ENCODE measurements around the gene PIP4K2A.

Gene PIP4K2A

DNA sequence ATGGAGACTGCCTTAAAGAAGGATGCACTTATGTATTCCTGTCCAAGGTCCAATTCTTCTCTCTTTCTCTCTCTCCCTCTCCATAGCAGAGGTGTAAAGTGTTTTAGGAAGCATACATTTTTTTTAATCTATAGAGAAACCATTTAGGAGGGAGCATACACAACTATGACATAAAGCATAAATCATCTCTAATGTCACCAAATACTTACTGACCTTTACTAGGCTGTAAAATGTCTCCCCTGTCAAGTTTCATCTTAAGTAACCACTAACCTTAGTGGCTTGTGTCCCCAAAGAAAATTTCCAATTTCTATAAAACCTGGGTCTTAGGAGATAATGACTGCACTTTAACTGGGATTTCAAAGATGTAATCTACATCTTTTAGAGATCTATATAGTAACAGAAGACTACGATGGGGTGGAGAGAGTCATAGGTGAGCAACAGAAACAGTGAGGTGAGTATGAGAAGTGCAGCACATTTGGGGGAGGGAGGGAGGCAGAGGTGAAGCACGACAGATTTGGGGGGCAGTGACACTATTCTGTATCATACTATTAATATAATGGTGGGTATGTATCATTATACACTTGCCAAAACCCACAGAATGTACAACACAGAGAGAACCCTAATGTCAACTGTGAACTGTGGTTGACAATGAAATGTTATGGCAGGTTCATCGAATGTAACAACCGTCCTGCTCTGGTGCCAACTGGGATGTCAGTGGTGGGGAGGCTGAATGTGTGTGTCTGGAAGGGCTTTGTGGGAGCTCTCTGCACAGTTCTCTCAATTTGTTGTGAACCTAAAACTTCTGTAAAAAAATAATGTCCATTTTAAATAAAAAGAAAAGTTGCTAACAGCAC, 79.5 kb downstream of the PIP4K2A start:
- no peak for DNase-seq

DNA sequence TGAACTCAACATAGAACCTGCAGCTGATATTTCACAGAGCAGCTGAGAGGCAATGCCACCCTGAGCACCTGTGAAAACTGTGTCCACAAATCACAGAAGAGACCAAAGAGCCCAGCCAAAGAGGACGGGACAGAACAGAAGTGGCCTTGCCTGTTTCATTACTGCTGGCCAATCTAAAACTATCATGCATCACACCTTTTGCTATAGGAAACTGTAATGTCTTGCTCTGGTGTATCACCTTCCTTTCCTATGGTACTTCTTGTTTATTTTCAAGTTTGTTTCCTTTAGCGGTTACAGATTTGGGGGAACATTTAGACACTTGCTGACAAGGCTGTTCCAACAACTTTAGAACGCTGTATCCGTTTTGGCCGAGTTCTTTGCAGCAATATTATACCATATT, 80.3 kb downstream of the PIP4K2A start:
- no peak for DNase-seq

DNA sequence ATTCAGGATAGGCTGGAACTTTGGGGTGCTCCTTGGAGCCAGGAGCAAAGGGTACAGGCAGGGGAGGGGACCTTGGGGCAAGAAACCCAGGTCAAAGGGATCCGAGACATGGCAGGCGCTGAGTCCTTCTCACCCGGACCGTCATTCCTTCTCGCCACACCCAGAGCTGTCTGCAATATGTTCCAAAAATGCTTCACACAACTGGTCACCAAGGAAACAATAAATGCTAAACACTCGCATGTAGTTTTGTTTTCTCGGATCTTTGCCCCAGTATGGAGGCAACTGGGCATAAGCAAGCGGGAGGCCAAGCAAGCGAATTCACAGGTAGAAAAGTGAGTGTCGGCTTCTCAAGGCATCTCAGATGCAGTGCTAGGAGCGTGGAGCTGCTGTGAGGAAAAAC, 80.8 kb downstream of the PIP4K2A start:
- no peak for DNase-seq

DNA sequence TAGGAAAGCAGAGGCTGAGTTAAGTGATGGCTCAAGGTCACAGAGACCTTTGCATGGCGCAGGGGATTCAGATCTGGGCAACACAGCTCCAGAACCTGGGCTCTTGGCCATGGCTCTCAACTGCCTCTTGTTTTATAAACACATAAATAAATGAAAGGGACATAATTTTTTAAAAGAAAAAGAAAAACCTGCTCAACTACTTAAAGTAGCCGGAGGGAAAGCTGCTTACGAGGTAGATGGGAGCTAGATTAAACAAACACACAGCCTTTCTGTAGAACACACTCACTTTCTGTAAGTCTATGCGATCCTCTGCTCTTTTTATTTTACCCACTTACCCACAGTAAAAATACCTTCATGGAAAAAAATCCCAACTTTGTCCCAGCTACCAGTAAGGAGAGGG, 81.3 kb downstream of the PIP4K2A start:
- no peak for DNase-seq

DNA sequence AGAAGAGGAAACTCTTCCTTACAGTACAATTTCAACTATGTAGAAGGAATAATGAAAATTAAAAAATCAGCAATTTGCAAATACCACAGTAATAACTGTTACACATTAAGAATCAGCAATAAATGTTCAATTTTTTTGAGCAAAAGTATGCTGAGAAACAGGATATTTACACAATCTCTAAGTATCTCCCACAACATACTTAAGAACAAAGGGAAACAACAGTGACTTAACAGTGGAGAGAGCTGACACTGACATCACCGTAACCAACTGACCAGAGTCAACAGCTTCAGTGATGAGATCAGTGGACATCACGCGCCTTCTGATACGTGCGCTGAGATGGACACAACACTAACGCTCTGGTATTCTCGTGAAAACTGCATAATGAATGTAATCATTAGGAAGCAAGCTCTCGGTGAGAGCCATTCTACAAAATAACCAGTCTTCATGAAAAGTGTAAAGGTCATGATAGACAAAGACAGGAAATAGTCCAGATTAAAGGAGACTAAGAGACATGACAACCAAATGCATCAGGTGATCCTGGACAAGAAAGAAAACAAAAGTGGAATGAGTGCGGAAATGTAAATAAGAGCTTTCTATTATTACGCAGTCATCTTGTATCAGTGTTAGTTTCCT, 82.6 kb downstream of the PIP4K2A start:
- DNase-seq: no peak

DNA sequence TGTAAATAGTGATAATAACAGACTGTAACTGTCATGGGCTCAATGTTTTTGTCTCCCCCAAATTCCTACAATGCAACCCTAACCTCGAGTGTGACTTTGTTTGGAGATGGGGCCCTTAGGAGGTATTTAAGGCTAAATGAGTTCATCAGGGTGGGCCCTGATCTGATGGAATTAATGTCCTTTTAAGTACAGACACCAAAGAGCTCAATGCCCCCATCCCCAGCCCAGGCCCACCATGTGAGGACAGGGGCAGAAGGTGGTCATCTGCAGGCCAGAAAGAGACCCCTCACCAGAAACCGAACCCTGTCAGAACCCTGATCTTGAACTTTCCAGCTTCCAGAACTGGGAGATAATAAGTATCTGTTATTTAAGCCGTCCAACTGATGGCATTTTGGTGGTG, 83.2 kb downstream of the PIP4K2A start:
- DNase-seq: no peak

DNA sequence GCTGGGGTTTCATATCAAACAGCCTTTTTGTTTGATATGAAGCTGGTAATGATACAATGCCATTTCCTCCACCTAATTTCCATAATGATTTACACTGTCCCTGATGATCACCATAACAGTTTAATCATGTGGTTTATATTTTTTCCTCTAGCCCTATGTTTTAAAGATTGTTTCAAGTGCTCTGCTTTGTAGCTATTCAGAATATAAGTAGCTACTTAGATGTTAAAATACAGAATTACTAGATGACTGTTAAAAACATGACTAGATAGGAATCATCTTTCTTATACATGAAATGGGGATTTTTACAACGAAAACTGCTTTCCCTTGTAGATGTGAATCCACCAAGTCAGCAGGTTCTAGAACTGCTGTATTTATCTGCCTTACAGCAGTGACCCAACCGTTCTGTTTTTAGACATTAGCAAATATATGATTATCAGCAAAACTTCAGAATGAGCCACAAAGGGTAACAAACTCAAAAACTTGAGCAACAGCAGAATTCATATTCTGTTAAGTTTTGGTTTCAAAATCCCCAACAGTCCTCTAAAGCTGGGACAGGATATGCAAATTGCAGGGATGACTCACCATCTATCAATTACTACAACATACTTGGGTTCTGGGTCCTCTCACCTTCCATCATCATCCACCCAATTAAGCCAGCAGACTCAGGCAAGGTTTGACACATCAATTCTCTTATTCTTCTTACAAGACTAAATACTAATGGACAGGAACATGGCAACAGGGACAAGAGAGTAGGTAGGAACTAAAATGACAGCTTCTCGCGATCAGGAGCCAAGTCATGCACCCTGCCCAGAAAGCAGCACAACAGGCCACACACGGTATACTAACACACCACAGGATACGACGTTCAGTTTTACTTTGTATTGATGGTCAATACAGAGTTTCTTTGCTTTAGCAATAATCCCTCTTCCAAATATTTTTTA, 83.9 kb downstream of the PIP4K2A start:
- no peak for DNase-seq

DNA sequence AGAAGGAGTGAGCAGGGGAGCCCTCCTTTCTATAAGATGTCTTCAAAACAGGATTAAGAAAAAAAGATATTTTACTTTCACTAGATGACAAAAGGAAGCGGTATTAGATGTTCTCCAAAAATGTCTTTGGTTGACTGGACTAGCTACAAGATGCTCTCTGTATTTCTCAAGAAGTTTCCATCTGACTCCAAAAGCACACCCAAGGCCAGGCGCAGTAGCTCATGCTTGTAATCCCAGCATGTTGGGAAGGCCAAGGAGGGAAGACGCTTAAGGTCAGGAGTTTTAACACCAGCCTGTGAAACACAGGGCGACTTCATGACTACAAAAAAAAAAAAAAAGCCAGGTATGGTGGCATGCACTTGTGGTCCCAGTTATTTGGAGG, 84.5 kb downstream of the PIP4K2A start:
- DNase-seq: no peak

DNA sequence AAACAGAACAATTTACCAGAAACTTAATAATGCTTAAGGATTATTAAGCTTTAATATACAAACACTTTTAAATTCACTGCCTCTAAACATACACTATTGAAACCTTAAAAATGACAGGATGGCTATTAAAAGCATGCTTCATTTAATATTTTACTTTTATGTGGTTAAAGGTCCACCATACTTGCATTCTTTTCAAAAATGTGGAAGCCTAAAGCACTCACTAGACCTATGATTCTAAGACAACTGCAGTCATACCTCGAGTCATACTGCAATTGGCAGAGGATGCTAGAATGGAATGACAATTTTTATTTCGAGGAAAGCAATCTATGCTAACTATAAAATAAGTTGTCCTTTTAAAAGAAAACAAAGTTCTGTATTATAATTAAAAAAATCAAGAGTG, 85.3 kb downstream of the PIP4K2A start:
- DNase-seq: no peak

DNA sequence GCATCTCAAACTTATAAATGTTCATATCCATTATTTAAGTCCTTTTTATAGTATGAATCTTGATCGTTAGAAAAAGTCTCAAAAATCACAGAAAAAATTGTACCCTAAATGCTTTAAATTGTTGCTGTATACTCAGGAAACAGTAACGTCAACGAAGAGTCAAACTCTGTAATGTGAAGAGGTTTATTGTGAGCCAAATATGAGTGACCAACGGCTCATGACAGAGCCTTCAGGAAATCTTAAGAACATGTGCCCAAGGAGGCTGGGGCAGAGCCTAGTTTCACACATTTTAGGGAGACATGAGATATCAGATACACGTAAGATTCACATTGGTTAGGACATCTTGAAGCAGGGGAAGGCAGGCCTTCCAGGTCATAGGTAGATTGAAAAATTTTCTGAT, 86.1 kb downstream of the PIP4K2A start:
- DNase-seq: no peak

DNA sequence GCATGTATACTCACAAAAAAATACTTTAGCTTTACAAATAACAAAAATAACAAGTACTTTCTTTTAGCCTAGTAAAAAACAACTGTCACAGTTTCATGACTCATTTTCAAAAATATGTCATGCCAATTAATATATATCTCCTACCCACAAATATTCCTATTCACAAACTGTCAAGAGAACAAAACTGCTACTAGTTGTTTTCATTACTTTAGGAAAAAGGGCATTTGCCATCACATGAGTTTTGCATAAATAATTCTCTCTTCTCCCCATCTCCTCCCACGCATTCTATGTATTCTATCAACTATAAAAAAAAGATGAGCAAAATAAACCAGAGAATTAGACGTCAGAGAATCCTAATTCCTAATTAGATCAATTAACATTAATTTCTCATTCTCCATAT, 87.6 kb downstream of the PIP4K2A start:
- DNase-seq: no peak

DNA sequence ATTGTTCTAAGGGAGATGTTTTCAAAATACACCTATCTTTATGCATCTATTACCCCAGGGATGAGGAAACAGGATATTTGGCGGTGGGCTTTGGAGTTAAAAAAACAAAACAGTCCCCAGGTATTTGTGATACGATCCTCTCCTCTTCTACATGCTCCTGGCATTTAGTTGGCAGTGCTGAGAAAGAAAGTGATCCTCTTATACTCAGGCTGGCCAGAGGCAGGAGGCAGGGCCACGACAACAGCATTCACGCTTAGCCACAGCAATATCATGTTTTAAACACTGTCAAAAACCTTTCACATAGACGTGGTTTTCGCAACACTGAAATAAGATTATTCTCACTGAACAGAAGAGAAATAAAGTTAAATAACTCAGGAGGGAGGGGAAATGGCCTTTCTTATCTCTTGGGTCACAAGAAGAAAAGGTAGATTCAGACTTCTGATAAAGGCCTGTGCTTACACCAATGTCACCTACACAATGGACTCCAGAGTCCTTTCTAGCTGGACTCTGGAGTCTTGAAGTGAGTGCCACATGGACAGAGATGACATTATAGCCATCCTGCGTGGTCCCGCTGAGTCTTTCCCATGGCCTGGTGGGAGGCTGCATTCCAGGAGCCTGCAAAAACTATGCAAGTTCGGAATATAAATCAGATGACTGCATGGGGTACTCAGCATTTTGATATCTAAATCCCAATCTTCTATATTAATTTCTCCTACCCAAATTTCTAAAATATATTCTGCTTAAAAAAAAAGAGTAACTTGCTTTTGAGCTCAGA, 88.7 kb downstream of the PIP4K2A start:
- no peak for DNase-seq

DNA sequence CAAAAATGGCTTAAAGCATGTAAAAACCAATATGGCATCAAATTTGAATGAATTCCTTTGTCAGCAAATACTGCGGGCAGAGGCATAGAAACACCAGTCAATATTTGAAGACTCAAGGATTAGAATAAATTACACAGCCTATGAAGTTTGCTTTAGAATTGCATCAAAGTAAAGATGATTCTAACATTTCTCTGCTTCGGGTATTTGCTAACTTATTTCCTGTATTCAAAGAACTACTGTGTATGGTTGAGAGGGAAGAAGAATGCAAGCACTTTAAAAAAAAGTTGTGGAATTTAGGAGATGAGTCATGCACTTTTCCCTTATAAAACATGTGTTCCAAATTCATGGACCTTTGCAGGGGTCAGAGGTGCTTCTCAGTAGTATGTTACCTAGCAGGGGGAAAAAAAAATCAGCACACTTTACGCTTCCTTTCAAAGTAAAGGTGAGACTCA, 90.1 kb downstream of the PIP4K2A start:
- DNase-seq: no peak

DNA sequence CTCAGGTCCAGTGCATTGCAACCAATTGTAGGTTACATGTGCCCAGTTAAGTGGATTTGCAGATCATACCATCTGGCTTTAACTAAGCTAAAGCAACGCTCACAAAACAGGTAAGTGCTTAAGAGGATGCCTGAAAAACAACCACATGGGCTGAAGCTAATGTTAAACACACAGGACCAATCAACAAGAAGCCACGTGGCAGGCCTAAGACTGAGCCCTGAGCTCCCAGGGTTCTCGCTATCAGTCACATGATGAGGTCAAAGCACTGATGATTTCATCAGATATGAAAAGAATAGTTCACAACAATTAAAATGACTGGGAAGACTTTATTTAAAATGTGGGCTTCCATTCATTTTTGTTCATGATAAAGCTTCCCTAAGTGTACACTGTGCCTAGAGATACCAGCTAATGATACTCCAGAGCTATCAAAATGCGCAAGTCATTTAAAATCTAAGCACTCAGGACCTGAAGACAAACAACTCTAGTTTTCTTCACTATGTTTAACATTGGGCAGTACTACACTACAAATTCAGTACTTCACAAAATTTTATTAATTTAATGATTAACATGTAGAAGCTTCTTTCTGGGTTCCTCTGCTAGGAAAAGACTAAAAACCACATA, 90.6 kb downstream of the PIP4K2A start:
- no peak for DNase-seq

DNA sequence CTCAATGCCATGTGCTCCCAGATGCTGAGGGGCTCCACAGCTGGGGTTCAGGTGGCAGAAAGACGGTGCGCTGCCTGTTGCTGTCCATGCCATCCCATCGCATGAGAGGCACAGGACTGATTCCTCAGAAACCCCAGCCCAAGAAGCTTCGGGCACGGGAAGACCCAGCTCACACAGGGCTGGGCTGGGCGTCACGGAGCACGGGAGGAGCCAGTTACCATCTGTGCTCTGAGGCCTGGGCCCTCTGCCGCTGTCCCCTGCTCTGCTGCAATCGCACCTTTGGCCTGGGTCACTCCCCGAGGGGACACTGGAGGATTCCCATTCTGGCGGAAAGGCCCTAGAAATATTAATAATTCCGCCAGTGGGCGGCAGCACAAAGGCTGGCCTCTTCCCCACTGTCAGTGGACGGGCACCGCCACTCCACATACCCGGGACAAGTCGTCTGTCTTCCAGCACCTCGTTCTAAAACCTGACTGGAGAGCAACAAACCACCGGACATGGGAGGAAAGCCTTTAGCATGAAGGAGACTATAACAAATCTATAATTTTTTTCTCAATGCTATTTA, 92.1 kb downstream of the PIP4K2A start:
- no peak for DNase-seq

DNA sequence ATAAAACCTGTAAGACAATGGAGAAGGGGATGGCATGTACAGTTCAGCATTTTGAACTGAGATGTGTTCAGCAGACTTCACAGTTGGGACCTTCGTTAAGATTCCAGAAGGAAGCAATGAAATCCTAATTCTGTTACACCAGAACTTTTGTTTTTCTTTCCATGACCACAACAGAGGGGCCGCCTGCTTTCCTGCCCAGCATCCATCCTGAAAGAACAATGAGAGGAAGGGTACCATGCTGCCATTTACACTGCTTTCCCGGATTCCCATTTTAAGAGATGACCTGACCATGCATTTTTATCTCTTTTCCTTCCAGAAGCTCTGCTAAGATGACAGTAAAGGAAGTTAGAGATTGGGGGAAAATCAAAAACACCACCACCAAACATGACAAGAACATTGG, 92.7 kb downstream of the PIP4K2A start:
- DNase-seq: no peak

DNA sequence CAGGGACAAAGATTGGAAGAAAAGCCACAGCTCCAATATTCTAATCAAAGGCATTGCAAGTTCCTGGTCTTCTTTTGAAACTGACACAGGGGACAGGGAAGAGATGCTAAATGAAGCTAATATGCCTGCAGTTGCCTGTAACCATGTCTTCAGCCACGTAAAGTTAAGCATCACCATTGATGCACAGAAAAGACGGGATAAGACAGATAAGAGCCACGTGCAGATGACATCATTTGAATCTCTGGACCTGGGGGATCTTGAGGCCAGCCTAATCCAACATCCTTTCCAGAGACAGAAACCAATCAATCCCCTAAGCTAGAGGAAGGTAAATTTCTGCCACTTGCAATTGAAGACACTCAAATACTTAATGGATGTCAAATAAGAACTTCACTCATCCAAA, 93.4 kb downstream of the PIP4K2A start:
- DNase-seq: no peak

DNA sequence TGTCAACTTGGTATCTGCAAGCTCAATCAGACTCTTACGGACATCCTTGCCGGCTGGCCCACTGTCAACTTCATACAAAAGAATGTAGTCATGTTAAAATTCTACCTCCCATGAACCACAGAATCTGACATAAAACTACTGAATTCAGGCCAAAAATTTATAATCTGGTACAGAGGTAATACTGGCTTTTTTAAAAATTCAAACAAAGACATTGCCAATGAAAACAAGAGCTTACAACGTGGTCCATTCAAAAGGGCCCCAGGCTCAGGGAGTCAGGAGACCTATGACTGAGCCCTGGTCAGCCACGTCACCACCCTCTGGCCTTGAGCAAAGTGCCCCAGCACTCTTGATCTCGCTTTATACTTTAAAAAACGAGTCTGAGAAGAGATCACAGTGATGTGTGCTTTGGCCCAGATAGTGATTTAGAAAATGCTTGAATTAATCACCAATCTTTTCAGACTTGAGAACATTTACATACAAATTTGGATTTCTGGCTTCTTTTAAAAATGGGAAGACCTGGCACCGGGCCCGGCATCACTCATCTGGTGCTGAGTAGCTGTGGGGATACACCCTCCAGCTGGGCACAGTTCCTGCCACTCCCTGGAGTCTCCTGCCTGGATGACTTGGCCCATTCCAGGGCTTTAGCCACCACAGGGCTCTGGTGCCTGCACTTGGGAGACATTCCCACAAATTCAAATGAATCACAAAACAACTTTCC, 94.1 kb downstream of the PIP4K2A start:
- no peak for DNase-seq

DNA sequence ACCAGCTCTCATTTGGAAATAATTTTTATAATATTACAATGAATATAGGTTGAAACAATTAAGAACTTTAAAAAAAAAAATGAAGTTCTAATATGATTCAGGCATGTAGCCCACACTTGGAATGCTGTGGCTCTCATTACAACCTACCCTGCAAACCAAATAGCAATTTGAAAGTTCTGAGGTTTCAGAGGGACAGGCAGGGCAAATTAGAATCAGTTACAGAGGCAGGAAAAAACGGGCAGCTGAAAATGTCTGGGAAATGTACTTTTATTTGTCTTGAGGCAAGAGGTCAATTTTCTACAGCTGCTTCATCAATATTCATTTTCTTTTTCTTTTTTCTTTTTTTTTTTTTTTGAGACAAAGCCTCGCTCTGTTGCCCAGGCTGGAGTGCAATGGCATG, 95.3 kb downstream of the PIP4K2A start:
- DNase-seq: no peak

DNA sequence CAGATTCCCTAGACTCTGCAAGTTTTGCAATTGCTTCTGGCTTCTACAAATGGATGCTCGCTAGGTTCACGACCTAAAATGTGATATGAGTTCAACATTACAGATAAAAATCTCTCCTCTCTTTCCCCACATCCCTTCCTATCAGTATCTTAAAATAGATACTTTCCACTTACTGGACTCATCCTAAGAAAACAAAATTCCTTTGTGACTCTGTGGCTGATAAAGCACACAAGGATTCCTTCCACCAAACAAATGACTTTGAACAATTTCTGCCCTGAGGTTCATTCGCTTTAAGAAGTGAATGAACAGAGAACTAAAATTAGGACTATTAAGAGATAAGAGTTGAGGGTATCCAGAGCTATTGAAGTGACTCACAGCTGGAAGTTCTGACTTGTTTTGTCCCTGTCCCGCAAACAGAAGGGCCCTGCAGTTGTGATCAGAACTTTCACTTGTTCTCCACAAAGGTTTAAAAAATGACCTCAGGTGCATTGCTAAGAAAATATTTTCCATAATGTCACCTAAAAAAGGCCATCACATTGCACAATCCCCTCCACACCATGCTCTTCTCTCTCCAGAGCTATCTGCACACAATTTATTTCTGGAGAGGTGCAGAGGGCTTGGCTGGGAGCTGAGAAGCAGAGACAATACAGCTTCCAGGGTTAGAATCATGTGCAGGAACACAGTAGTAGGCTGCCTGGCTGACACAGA, 96.1 kb downstream of the PIP4K2A start:
- no peak for DNase-seq

DNA sequence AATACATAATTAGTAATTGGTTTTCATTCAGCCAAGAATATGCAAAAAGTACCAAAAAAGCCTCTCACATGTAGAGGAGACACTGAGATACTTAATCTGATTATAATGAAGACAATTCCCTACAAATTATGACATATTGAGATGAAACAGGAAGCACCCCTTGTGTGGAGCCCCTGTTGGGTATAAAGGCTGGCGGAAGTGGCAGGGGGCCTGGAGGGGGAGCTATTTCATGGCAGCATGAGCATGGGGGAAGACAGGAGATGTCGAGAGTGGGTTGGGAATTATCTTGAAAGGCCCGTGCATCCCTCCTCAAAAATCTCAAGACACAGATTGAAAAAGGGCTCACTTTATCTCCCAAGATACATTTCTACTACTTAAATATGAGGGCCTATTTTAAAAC, 96.9 kb downstream of the PIP4K2A start:
- no peak for DNase-seq

All from NCI-H774 (cell line).